K562 (cell line): ENCODE measurements around the gene PATJ.

Experiments
- ATF1 ChIP-seq, 2 experiments: fragments of 450-650 bp in 1 of 2; IDR thresholded peaks; 2 replicates each; pipeline ENCODE4 v1.6.1; 2016; ENCODE audit warnings: missing compliant biosample characterization in 1 of 2, missing genetic modification characterization in 1 of 2
- HEY1 ChIP-seq: fragments of 250-450 bp; sonication (Bioruptor Pico); IDR thresholded peaks from 2 replicates; pipeline ENCODE4 v1.5.0; 2020; ENCODE audit warnings: mild to moderate bottlenecking, moderate library complexity, borderline replicate concordance
- JUN ChIP-seq, 2 experiments: sonication (generic) in 1 of 2; formaldehyde crosslinking in 1 of 2; IDR thresholded peaks; 2 replicates each; pipeline versions ENCODE4 v1.6.1 to v1.8.0; 2012 to 2022; ENCODE audit warnings: borderline replicate concordance in 2 of 2, mild to moderate bottlenecking in 2 of 2, improper control_type of control experiment in 1 of 2, low read depth in 1 of 2, low read length in 1 of 2, missing genetic modification reagents in 1 of 2
- MEF2D ChIP-seq: conservative IDR thresholded peaks from 2 replicates; pipeline ENCODE4 v1.6.1; 2016; ENCODE audit warnings: low read depth, missing genetic modification characterization, missing compliant biosample characterization
- POLR2A ChIP-seq: fragments of 450-650 bp; conservative IDR thresholded peaks from 2 replicates; pipeline ENCODE4 v1.6.1; 2016
- POLR2G ChIP-seq: fragments of 200-400 bp; formaldehyde crosslinking; IDR thresholded peaks from 2 replicates; pipeline ENCODE4 v1.6.1; 2017; ENCODE audit warnings: low read depth, mild to moderate bottlenecking, antibody characterized with exemption, low read length, moderate library complexity
- RCOR1 ChIP-seq, 2 experiments: IDR thresholded peaks; 2 replicates each; pipeline ENCODE4 v1.6.1; 2012; ENCODE audit warnings: low read depth in 2 of 2, low read length in 2 of 2, borderline replicate concordance in 1 of 2, improper control_type of control experiment in 1 of 2
- RFX5 ChIP-seq: IDR thresholded peaks from 2 replicates; pipeline ENCODE4 v1.6.1; 2011; ENCODE audit warnings: low read depth, mild to moderate bottlenecking, improper control_type of control experiment, low read length
- TAF1 ChIP-seq: IDR thresholded peaks from 2 replicates; pipeline ENCODE4 v1.6.1; 2011; ENCODE audit warnings: mild to moderate bottlenecking, low read length, moderate library complexity; ENCODE audit not compliant: insufficient read depth, control insufficient read depth, severe bottlenecking; ENCODE audit errors: extremely low read depth
- WHSC1 ChIP-seq: IDR thresholded peaks from one replicate; pipeline ENCODE4 v1.6.1; 2012; ENCODE audit warnings: low read length, control low read depth, inconsistent platforms
- YBX1 ChIP-seq: fragments of 450-650 bp; IDR thresholded peaks from 2 replicates; pipeline ENCODE4 v1.7.1; 2016; ENCODE audit warnings: mild to moderate bottlenecking
- ZBTB1 ChIP-seq: sonication (generic); formaldehyde crosslinking; IDR thresholded peaks from 2 replicates; pipeline ENCODE4 v1.8.1; 2023; ENCODE audit warnings: missing genetic modification reagents, low read depth, mild to moderate bottlenecking, borderline replicate concordance
- TF ChIP-seq, protein P1 (sequence below): sonication (generic); formaldehyde crosslinking; IDR thresholded peaks from 2 replicates; pipeline ENCODE4 v1.8.1; 2022; ENCODE audit warnings: missing genetic modification reagents
- TF ChIP-seq, protein P2 (sequence below): fragments of 450-650 bp; formaldehyde crosslinking; IDR thresholded peaks from 2 replicates; pipeline ENCODE4 v1.4.0; 2020; ENCODE audit warnings: mild to moderate bottlenecking, moderate library complexity

DNA sequence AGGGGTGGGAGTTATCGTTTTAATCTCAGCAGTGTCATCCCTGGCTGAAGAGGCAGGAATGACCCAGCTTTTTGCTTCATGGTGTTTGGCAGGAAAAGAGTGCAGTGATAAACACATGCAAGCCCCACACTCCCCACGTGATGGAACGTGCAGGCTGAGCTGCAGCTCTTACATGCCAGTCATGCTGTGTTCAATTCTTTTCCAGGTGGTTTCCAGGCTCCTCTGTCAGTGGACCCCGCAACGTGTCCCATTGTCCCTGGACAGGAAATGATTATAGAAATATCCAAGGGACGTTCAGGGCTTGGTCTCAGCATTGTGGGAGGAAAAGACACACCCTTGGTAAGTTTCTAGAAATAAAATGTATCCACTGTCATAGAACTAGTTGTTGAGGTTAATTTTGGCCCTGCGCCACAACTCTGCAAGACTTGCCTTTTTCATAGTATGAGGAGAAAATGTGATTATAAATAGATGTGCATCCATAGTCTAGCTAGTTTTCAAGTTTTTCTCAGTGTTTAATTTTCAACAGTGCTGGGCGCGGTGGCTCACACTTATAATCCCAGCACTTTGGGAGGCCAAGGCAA, 342.1 kb downstream of the PATJ start:
- TF ChIP-seq RFX5, result no peak
- no peak for TF ChIP-seq POLR2G
- no peak for TF ChIP-seq POLR2A
- no peak for TF ChIP-seq ZBTB1
- TF ChIP-seq YBX1, result no peak
- TF ChIP-seq JUN (IDR thresholded peaks at IDR 0.05; ENCODE audit: borderline replicate concordance, low read depth, low read length), result no peak
- no peak for TF ChIP-seq JUN (CRISPR knock-in tag; IDR thresholded peaks at IDR 0.05; ENCODE audit: borderline replicate concordance)
- TF ChIP-seq, protein P1, sequence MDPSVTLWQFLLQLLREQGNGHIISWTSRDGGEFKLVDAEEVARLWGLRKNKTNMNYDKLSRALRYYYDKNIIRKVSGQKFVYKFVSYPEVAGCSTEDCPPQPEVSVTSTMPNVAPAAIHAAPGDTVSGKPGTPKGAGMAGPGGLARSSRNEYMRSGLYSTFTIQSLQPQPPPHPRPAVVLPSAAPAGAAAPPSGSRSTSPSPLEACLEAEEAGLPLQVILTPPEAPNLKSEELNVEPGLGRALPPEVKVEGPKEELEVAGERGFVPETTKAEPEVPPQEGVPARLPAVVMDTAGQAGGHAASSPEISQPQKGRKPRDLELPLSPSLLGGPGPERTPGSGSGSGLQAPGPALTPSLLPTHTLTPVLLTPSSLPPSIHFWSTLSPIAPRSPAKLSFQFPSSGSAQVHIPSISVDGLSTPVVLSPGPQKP, result no peak
- no peak for TF ChIP-seq WHSC1
- no peak for TF ChIP-seq HEY1
- no peak for TF ChIP-seq ATF1 (CRISPR knock-in tag; IDR thresholded peaks at IDR 0.05)
- no peak for TF ChIP-seq ATF1 (tag; IDR thresholded peaks at IDR 0.05)
- no peak for TF ChIP-seq RCOR1 (IDR thresholded peaks at IDR 0.05; ENCODE audit: borderline replicate concordance in 1 of 2, low read depth in 2 of 2, low read length in 2 of 2)
- TF ChIP-seq MEF2D (tag), result no peak
- TF ChIP-seq, protein P2, sequence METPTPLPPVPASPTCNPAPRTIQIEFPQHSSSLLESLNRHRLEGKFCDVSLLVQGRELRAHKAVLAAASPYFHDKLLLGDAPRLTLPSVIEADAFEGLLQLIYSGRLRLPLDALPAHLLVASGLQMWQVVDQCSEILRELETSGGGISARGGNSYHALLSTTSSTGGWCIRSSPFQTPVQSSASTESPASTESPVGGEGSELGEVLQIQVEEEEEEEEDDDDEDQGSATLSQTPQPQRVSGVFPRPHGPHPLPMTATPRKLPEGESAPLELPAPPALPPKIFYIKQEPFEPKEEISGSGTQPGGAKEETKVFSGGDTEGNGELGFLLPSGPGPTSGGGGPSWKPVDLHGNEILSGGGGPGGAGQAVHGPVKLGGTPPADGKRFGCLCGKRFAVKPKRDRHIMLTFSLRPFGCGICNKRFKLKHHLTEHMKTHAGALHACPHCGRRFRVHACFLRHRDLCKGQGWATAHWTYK, result no peak
- no peak for TF ChIP-seq TAF1
